Fibroblast of the aortic adventitia (primary cell): ENCODE results near the gene CCR5AS.

Source experiments
- DNase-seq: peaks from one replicate; pipeline ENCODE4 v3.0.0-alpha.2; 2010; ENCODE audit warnings: low read depth
- H3K4me3 ChIP-seq: 2 replicates; pipeline ENCODE4 v1.5.1; 2011; ENCODE audit warnings: low read depth, mild to moderate bottlenecking, control low read depth, low read length, moderate library complexity
- CTCF ChIP-seq: IDR thresholded peaks from 2 replicates; pipeline ENCODE4 v1.5.1; 2011; ENCODE audit warnings: mild to moderate bottlenecking, low read length, control low read depth, inconsistent platforms; ENCODE audit not compliant: insufficient read depth

The CCR5AS gene

DNA sequence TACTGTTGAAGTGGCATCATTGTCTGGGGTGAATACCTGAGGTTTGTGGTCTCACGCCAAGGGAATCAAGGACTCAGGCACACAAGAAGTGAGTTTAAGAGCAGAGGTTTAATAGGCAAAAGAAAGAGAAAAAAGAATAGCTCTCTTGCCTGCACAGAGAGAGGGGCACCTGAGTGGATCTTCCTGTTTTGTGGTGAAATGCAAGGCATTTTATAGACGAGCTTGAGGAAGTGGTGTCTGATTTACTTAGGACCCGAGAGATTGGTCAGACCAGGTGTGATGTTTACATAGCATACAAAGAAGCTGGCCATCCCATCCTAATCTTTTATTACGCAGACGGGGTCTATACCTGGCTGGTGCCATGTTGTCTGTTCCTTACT, 22.9 kb downstream of the CCR5AS start:
- TF ChIP-seq CTCF: no peak
- no peak overlapping the region for H3K4me3 ChIP-seq
- DNase-seq: no peak

- DNase-seq: no peak
- no peak for TF ChIP-seq CTCF
- H3K4me3 ChIP-seq: no peak overlapping the region
These were observed 23.5 kb downstream of the CCR5AS start for GRCh38 chr3:46383211-46383950.

DNA sequence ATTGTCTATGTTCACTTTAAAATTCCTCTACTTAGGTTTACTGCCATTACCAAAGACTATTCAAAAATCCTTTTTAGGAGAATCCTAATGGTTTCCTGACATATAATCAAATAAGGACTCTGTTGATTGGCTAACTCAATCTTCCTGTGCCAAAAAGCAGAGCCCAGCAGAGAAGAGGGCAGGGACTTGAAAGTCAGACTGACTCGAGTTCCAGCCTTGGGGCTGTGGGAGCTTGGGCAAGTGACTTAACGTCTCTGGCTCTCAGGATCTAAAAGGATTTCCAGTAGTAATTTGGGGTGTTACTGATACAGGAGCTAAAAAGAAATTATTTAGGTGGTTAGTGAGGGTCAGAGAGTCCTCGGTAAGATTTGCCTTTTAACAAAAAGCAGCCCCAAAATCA, 25.2 kb downstream of the CCR5AS start:
- TF ChIP-seq CTCF: no peak
- H3K4me3 ChIP-seq: no peak overlapping the region
- DNase-seq: no peak

DNA sequence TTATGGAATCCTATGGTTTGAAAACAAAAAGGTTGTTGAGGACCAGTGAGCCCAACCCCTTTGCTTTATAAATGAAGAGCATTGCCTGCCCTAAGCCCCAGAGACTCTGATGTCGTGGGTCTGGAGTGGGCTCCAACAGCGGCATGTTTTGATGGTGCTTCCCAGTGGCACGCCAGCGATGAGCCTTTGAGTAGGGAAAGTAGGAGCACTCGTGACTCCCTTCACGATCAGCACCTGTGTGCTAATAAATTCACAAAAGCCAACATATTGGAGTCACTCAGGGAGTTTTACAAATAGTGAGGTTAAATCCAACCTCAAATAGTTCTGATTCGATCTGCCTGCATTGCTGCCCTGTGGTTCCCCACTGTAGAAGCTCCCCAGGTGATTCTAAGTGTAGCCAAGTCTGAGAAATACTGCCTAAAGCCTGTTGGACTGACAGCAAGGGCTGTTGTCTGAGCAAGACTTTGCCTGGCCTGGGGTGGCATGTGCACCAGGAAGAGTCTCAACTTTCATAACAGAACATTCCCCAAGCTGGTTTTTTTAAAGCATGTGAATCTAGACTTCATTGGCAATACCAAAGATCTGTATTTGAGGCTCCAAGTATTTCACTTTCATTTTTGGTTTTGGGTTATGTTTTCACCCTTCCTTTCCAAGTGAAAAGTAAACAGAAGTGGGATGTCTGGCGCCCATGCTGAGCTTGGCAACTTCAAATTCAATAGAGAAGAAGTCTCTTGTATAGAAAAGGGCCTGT, 26.2 kb downstream of the CCR5AS start:
- H3K4me3 ChIP-seq: no peak overlapping the region
- peak; percentile 15 for DNase-seq
- TF ChIP-seq CTCF: no peak

DNA sequence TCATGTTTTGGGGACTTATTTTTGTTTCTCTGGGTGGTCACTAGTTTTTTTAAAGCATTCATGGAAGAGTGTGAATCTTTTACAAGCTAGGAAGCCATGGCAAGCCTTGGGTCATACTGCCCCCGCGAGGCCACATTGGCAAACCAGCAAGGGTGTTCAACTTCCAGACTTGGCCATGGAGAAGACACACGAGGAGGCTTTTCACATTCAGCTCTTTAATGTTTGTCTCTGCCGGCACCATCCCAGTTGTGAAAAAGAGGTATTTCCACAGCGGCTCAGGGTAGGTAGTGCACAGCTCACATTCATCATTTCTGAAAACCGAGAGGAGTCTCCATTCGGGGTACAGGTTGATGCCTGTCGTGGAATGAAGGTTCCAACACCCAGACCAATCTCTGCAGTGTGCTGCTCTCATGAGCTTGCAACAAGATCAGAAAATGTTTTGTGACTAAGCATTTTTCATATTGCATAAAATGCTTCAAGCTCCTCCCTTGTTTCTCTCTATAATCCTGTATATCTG, 28.4 kb downstream of the CCR5AS start:
- DNase-seq: peak; percentile 64
- peak; percentile 76 for TF ChIP-seq CTCF
- no peak overlapping the region for H3K4me3 ChIP-seq

DNA sequence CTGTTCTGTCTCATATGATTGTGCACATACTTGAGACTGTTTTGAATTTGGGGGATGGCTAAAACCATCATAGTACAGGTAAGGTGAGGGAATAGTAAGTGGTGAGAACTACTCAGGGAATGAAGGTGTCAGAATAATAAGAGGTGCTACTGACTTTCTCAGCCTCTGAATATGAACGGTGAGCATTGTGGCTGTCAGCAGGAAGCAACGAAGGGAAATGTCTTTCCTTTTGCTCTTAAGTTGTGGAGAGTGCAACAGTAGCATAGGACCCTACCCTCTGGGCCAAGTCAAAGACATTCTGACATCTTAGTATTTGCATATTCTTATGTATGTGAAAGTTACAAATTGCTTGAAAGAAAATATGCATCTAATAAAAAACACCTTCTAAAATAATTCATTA, 31.1 kb downstream of the CCR5AS start:
- no peak overlapping the region for H3K4me3 ChIP-seq
- DNase-seq: no peak
- no peak for TF ChIP-seq CTCF
